Left colon (tissue), 2 donors: ENCODE data around the gene ST14. TPM values are rescaled to one million over a fixed set of nuclear protein-coding genes. Genes with fewer than 3 reads are reported as not detected.
"Not testable (repeated sequence)": the region's sequence is repeated elsewhere in the genome, so short reads cannot be mapped to it uniquely, and the experiment has no call there.

ENCODE experiments used
- ATAC-seq: fragments of 200-7000 bp; cut with Tn5 transposase; one replicate; pipeline ENCODE4 v1.9.1; 2020; ENCODE audit warnings: mild to moderate bottlenecking, moderate library complexity
- DNase-seq, 2 donors: peaks; one replicate each; pipeline ENCODE4 v3.0.0-alpha.2; 2020
- intact Hi-C, 2 donors: fragments of 100-400 bp; cut with DNase I in 1 of 2; cut with micrococcal nuclease in 1 of 2; formaldehyde crosslinking; loops; one replicate each; pipeline versions ENCODE4 v1.11.2 to v1.14.0; 2022; cut with DNase I, micrococcal nuclease
- total RNA-seq, 2 donors: library from RNA; stranded (reverse); fragmentation: NEBNext Ultra II Directional; extraction: Animal tissue kit (Norgen Biotek cat#: 25700); gene quantifications; one replicate each; pipeline ENCODE4 v1.2.1, GENCODE V29; 2021
- donor health status: DM: no; HTN: no; CAD: no.
- donor health status: DM: yes; HTN: yes; CAD: no.

ST14 gene
- total RNA-seq, 2 donors from 2014 or later = 499 to 535 TPM

GRCh38 chr11:130179396-130180306, 20.1 kb downstream of the ST14 start:
- intact Hi-C loops = no loop called here
- DNase-seq = peak; percentile 61 to 80
- ATAC-seq = peak; percentile 26

GRCh38 chr11:130180491-130180890, 20.9 kb downstream of the ST14 start:
- DNase-seq = no peak
- intact Hi-C loops = no loop called here
- ATAC-seq = peak; percentile 10

GRCh38 chr11:130180896-130181294, 21.3 kb downstream of the ST14 start:
- DNase-seq = no peak
- intact Hi-C loops = no loop called here
- ATAC-seq = no peak

DNA sequence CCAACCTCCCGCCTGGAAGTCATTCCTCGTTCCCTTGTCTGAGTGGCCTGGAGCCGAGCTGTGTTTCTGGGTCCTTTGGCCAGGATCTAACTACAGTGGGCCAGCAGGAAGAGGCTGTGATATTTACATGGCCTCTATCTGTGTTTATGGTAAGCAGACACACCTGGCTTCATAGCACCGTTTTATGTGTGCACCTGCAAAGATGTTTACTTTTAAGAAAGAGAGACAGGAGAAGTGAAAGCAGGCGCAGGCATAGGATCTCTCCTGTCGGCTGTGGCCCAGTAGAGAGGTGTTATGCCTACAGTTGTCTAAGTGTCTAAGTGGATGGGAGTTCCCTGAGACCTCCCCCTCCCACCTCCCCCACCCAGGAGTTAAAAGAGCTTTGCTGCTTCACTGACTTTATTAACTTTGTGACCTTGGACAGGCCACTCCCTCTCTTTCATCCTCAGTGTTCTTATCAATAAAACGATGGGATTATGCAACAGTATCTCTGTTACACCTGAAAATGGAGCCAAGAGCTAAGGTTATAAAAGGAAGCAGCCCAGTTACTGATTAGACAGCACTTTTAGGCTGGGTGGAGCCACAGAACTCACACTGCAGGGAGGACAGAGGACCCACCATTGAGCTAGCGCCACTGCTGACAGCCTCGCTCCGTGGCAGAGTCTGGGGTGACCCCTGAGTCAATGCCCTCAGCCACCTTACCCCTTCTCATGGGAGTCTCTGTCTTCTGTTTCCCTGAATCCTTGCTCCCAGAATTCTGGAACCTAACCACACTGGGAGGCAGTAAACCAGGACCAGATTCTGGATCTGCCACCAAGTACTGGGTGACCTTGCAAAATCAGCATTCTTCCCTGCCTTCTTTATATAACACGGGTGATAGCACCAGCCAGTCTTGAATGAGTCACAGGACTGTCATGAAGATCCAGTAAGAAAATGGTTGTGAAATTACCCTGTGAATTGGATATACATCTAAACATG, 22.0 kb downstream of the ST14 start:
- intact Hi-C loops = no loop called here
- ATAC-seq (peak; percentile 65), DNase-seq (peak; percentile 76 to 83)

DNA sequence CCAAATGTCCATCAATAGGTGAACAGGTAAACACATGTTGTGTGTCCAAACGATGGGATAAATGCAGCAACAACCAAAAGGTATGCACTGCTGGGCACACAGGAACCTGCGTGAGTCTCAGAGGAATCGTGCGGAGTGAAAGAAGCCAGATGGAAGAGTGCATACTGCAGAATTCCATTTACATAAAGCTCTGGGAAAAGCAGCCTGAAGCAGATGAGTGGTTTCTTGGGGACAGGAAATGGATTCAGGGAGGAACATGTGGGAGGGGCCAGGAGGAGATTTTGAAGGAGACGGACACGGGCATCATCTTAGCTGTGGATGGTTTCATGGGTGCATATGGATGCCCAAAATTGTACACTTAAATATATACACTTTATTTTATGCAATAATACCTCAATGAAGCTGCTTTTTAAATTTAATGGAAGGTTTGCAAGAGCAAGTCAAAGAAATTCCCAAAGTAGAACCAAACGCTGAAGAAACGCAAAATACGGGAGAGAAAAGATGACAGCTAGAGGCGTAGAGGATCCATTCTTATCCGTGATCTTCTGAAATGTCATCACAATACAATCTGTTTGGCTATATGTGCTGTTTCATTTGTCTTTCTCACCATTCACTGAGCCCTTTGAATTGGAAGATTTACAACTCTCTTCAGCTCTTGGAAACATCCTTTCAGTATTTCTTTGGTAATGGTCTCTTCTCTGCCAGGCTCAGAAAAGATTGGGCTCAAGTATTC, 24.5 kb downstream of the ST14 start:
- intact Hi-C loops = no loop called here

GRCh38 chr11:130187096-130187495, 27.5 kb downstream of the ST14 start:
- no peak for DNase-seq
- intact Hi-C loops = no loop called here
- ATAC-seq = no peak

More for the DNA sequence above, 24.5 kb downstream of the ST14 start:
- ATAC-seq (no peak), DNase-seq (no peak)

DNA sequence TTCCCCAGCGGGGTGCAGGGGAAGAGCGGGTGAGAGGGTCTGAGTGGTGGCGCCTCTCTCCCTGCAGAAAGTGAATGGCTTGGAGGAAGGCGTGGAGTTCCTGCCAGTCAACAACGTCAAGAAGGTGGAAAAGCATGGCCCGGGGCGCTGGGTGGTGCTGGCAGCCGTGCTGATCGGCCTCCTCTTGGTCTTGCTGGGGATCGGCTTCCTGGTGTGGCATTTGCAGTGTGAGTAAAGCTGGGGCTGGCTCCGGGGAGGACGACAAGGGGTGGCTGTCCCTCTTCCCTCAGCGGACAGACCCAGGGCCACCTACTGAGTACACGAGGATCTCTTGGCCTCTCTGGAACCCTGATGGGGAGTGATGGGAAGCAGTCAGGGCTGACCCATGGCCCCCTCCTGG, 28.5 kb downstream of the ST14 start:
- intact Hi-C loops = no loop called here
- ATAC-seq = no peak

DNA sequence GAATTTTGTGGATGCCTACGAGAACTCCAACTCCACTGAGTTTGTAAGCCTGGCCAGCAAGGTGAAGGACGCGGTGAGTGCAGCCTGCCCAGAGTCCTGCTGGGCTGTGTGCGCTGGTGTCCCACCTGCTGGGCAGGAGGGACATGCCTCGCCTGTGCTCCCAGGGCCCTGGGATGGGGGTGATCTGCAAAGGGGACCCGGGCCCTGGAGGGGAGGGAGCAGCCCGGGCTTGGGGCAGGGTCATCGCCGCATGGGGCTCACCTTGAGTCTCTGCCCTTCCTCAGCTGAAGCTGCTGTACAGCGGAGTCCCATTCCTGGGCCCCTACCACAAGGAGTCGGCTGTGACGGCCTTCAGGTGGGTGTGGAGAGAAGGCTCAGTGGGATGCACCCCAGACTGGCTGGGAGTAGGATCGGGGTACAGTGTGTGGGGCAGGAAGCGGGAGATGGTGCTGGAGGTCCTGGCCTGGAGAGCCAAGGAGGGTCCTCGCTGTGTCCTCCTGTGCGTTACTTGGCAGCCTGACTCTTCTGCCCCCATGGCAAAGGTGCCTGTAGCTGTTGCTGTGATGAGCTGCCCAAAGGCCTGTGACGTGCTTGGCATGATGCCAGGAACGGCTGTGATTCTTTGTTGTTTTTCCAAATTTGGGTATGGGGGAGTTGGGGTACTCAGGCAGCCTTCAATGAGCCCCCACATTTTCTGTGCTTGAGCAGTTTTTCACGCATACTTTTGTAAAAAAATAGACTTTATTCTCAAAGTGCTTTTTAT, 29.2 kb downstream of the ST14 start:
- intact Hi-C loops = no loop called here
- DNase-seq (no peak), ATAC-seq (no peak)

More for the DNA sequence above, 28.5 kb downstream of the ST14 start:
- no peak for DNase-seq

DNA sequence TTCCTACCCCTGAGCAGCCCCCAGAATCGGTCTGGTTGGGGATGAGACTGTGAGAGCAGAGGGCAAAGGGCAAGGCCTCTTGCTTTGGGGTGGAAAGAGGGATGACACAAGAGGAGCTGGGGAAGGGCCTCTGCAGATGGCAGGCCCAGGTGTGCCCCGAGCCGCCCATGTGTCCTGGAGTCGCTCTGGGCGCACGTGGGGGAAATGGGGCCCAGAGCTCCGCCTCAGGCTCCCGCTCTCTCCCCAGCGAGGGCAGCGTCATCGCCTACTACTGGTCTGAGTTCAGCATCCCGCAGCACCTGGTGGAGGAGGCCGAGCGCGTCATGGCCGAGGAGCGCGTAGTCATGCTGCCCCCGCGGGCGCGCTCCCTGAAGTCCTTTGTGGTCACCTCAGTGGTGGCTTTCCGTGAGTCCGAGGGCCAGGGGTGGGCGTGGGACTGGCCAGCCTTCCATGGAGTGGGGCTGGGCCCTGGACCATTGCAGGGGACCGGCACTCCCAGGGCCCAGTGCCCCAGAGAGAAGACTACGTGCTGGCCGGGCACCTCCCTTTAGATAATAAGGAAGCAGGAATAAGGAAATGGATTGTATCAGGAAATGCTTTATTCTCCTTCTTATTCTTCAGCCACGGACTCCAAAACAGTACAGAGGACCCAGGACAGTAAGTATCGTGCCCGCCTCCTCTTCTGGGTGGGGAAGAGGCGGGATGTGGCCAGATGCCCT, 30.1 kb downstream of the ST14 start:
- intact Hi-C loops = no loop called here
- peak; percentile 79 to 82 for DNase-seq
- peak; percentile 78 for ATAC-seq

DNA sequence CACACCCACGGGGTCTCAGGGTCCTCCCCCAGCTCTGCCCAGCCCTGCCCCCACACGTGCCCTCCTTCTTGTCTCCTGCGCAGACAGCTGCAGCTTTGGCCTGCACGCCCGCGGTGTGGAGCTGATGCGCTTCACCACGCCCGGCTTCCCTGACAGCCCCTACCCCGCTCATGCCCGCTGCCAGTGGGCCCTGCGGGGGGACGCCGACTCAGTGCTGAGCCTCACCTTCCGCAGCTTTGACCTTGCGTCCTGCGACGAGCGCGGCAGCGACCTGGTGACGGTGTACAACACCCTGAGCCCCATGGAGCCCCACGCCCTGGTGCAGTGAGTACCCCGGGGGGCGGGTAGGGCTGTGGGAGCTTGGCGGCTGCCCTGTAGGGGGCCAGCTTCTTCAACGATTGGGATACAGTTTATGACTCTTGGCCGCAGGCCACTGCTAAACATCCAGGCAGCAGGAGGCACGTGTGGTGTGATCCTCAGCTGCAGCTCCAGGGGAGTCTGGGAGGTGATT, 30.8 kb downstream of the ST14 start:
- ATAC-seq (peak; percentile 26), DNase-seq (peak; percentile 72 to 73)

GRCh38 chr11:130191896-130192295, 32.3 kb downstream of the ST14 start:
- ATAC-seq (no peak), DNase-seq (no peak)
- intact Hi-C loops = no loop called here

More for the DNA sequence above, 30.8 kb downstream of the ST14 start:
- intact Hi-C loops = no loop called here

DNA sequence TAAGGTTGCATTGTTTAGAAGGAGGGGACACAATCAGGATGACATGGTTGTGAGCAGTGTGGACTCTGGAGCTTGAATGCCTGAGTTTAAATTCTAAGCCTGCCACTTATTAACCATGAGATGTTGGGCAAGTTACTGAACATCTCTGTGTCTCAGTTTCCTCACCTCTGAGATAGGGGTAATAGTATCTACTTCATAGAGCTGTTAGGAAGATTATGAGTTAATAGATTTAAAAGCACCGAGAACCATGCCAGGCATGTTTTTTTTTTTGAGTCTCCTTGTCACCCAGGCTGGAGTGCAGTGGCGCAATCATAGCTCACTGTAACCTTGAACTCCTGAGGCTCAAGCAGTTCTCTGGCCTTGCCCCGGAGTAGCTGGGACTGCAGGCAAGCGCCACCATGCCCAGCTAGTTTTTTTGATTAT, 33.3 kb downstream of the ST14 start:
- intact Hi-C loops = no loop called here
- ATAC-seq (peak; percentile 4), DNase-seq (no peak)

DNA sequence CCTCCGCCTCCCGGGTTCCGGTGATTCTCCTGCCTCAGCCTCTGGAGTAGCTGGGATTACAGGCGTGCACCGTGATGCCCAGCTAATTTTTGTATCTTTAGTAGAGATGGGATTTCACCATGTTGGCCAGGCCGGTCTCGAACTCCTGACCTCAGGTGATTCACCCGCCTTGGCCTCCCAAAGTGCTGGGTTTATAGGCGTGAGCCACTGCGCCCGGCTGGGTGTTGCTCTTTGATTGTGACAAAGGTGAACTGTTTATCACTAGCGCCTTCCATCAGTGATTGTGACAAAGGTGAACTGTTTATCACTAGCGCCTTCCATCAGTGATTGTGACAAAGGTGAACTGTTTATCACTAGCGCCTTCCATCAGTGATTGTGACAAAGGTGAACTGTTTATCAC, 34.0 kb downstream of the ST14 start:
- DNase-seq, intact Hi-C loops: not testable (repeated sequence)
- peak; percentile 4 for ATAC-seq

DNA sequence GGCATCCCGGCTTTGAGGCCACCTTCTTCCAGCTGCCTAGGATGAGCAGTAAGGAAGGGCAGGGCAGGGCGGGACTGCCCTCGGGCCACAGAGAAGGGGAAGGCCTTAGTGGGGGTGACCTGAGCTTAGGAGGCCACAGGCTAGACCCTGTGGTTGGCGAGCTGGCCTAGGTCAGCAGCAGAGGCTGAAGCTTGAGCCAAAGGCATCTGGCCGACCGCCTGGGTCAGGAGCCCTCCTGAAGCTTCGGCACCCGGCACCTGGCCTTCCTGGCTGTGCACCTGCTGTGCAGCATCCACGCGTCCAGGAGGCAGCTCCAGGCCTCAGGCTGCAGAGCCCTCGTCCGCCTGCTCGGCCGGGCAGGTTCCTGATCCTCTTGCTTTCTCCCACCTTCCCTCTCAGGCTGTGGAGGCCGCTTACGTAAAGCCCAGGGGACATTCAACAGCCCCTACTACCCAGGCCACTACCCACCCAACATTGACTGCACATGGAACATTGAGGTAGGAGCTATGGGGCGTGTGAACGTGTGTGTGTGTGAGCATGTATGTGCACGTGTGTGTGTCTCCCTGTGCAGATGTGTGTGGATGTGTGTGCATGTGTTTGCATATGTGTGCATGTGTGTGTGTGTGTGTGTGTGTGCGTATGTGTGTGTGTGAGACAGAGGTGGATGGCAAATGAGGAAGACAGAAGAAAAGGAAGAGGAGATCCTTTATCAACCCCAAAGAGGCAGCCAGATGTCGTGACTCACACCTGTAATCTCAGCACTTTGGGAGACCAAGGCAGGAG, 34.9 kb downstream of the ST14 start:
- ATAC-seq (no peak), DNase-seq (no peak)
- intact Hi-C loops = no loop called here

GRCh38 chr11:130197386-130198035, 37.9 kb downstream of the ST14 start:
- DNase-seq (no peak), ATAC-seq (no peak)
- intact Hi-C loops = no loop called here

GRCh38 chr11:130198292-130198691, 38.7 kb downstream of the ST14 start:
- ATAC-seq = no peak
- intact Hi-C loops = no loop called here
- DNase-seq = no peak
